HG02759 (cell line): Measurements from ENCODE around the gene AATF.

ENCODE experiments used
- ATAC-seq: cut with Tn5 transposase; IDR thresholded peaks from one replicate; pipeline ENCODE4 v1.9.1; 2021; ENCODE audit warnings: mild to moderate bottlenecking, moderate library complexity; ENCODE audit not compliant: unreplicated experiment

AATF gene

GRCh38 chr17:37039269-37039668 lies 90.5 kb downstream of the AATF start:
- no peak for ATAC-seq

- no peak for ATAC-seq
Measured at GRCh38 chr17:37041932-37042331, 93.2 kb downstream of the AATF start.

GRCh38 chr17:37043201-37043600 lies 94.4 kb downstream of the AATF start:
- ATAC-seq, result no peak

GRCh38 chr17:37045351-37045922 lies 96.7 kb downstream of the AATF start:
- ATAC-seq, result no peak

GRCh38 chr17:37047631-37048104 lies 98.9 kb downstream of the AATF start:
- ATAC-seq, result no peak

- no peak for ATAC-seq
Measured at GRCh38 chr17:37048811-37049210, 100.1 kb downstream of the AATF start.

GRCh38 chr17:37050920-37051319 lies 102.2 kb downstream of the AATF start:
- ATAC-seq, result no peak

- ATAC-seq, result no peak
Measured at GRCh38 chr17:37051381-37051780, 102.6 kb downstream of the AATF start.

GRCh38 chr17:37051833-37052232 lies 103.1 kb downstream of the AATF start:
- no peak for ATAC-seq

GRCh38 chr17:37052450-37052849 lies 103.7 kb downstream of the AATF start:
- ATAC-seq, result no peak

GRCh38 chr17:37054894-37055293 lies 106.1 kb downstream of the AATF start:
- ATAC-seq, result no peak

- no peak for ATAC-seq
Measured at GRCh38 chr17:37056622-37057021, 107.9 kb downstream of the AATF start.

- ATAC-seq, result no peak
Measured at GRCh38 chr17:37059493-37059892, 110.7 kb downstream of the AATF start.

- ATAC-seq, result no peak
Measured at GRCh38 chr17:37060094-37060493, 111.3 kb downstream of the AATF start.

- ATAC-seq, result no peak
Measured at GRCh38 chr17:37060928-37061327, 112.2 kb downstream of the AATF start.

GRCh38 chr17:37062021-37062420 lies 113.3 kb downstream of the AATF start:
- no peak for ATAC-seq

- no peak for ATAC-seq
Measured at GRCh38 chr17:37064206-37064605, 115.5 kb downstream of the AATF start.

- no peak for ATAC-seq
Measured at GRCh38 chr17:37064956-37065355, 116.2 kb downstream of the AATF start.

GRCh38 chr17:37065486-37066321 lies 117.0 kb downstream of the AATF start:
- no peak for ATAC-seq

- no peak for ATAC-seq
Measured at GRCh38 chr17:37066322-37067255, 117.8 kb downstream of the AATF start.

GRCh38 chr17:37067555-37068111 lies 118.9 kb downstream of the AATF start:
- no peak for ATAC-seq
